ENCODE data around the gene FKBP1C.

FKBP1C gene

DNA sequence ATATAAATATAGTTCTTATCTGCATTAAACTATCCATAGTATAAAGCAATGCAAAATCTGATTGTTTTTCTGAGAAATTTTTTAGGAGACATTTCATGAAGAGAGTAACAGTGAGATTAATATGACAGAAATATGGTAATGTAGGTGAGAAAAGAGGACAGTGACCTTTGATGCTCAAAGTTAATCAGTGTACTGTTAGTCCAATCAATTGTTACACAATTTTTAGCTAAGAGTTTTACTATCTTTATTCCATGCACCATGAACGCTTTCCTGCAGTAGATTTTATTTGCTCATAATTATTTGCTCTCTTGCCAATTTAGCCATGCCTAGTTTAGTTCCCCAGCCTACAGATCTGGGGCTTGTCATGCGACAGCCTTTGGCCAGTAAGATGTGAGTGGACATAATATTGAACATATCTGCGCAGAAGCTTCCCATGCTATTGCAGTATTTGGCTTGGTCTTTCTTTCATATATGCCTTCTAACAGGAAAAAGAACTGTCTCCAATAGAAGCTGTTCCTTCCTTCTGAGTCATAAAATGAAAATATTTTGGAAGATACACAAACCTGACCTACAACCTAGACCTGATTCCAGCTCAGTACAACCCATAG, 38.7 kb downstream of the FKBP1C start:
- TF ChIP-seq TAF1 (IDR thresholded peaks at IDR 0.05; ENCODE audit: borderline replicate concordance, insufficient read depth, low read length) (no peak), FOXP2 (optimal IDR thresholded peaks at IDR 0.05; ENCODE audit: borderline replicate concordance, extremely low read depth, extremely low read length, insufficient read depth) (no peak), POLR2AphosphoS5 (IDR thresholded peaks at IDR 0.05; ENCODE audit: low read depth, low read length) (no peak), SIN3A (IDR thresholded peaks at IDR 0.05; ENCODE audit: borderline replicate concordance, insufficient read depth, low read length) (no peak)
- TF ChIP-seq, protein P1, sequence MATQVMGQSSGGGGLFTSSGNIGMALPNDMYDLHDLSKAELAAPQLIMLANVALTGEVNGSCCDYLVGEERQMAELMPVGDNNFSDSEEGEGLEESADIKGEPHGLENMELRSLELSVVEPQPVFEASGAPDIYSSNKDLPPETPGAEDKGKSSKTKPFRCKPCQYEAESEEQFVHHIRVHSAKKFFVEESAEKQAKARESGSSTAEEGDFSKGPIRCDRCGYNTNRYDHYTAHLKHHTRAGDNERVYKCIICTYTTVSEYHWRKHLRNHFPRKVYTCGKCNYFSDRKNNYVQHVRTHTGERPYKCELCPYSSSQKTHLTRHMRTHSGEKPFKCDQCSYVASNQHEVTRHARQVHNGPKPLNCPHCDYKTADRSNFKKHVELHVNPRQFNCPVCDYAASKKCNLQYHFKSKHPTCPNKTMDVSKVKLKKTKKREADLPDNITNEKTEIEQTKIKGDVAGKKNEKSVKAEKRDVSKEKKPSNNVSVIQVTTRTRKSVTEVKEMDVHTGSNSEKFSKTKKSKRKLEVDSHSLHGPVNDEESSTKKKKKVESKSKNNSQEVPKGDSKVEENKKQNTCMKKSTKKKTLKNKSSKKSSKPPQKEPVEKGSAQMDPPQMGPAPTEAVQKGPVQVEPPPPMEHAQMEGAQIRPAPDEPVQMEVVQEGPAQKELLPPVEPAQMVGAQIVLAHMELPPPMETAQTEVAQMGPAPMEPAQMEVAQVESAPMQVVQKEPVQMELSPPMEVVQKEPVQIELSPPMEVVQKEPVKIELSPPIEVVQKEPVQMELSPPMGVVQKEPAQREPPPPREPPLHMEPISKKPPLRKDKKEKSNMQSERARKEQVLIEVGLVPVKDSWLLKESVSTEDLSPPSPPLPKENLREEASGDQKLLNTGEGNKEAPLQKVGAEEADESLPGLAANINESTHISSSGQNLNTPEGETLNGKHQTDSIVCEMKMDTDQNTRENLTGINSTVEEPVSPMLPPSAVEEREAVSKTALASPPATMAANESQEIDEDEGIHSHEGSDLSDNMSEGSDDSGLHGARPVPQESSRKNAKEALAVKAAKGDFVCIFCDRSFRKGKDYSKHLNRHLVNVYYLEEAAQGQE (IDR thresholded peaks at IDR 0.05; ENCODE audit: insufficient read depth in 1 of 2, low read depth in 2 of 2, low read length in 2 of 2) = no peak

DNA sequence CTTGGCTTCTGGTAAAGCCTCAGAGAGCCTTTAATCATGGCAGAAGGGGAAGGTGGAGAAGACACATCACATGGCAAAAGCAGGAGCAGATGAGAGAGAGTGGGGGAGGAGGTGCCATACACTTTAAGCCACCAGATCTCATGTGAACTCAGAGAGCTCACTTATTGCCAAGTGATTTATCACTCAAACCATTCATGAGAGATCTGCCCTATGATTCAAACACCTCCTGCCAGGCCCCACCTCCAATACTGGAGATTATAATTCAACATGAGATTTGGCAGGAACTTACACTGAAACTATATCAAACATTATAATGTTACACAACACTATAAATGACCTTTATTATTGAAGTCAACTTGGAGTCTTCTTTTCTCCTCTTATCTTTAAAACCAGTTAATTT, 47.9 kb downstream of the FKBP1C start:
- TF ChIP-seq TAF1 (IDR thresholded peaks at IDR 0.05; ENCODE audit: borderline replicate concordance, insufficient read depth, low read length) = no peak
- no peak for TF ChIP-seq FOXP2 (optimal IDR thresholded peaks at IDR 0.05; ENCODE audit: borderline replicate concordance, extremely low read depth, extremely low read length, insufficient read depth)
- TF ChIP-seq, protein P1 (IDR thresholded peaks at IDR 0.05; ENCODE audit: insufficient read depth in 1 of 2, low read depth in 2 of 2, low read length in 2 of 2) = no peak
- TF ChIP-seq POLR2AphosphoS5 (IDR thresholded peaks at IDR 0.05; ENCODE audit: low read depth, low read length) = no peak
- TF ChIP-seq SIN3A (IDR thresholded peaks at IDR 0.05; ENCODE audit: borderline replicate concordance, insufficient read depth, low read length) = no peak

DNA sequence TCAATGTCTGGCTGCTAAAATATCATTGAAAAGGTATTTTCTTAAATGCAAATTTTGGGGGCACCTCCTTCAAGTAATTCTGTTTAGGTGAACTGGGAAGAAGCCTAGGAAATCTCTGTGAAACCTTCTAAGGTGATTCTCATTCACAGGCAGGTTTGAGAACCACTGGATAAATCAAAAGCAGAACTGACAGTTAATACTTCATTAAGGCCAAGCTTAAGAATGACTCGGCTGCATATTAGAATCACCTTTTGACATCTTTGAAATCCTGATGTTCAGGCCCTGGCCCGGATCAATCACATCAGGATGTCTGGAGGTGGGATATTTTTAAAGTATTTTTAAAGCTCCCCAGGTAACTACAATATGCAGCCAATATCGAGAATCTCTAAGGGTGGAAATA, 50.6 kb downstream of the FKBP1C start:
- TF ChIP-seq SIN3A (IDR thresholded peaks at IDR 0.05; ENCODE audit: borderline replicate concordance, insufficient read depth, low read length) = no peak
- TF ChIP-seq TAF1 (IDR thresholded peaks at IDR 0.05; ENCODE audit: borderline replicate concordance, insufficient read depth, low read length) = no peak
- TF ChIP-seq POLR2AphosphoS5 (IDR thresholded peaks at IDR 0.05; ENCODE audit: low read depth, low read length) = no peak
- TF ChIP-seq FOXP2 (optimal IDR thresholded peaks at IDR 0.05; ENCODE audit: borderline replicate concordance, extremely low read depth, extremely low read length, insufficient read depth) = no peak
- TF ChIP-seq, protein P1 (IDR thresholded peaks at IDR 0.05; ENCODE audit: insufficient read depth in 1 of 2, low read depth in 2 of 2, low read length in 2 of 2) = no peak

Measured in PFSK-1 (cell line).